AG09309 (cell line): ENCODE data around the gene FBN2.

Source experiments
- DNase-seq: peaks from one replicate; pipeline ENCODE4 v3.0.0-alpha.2; 2010; ENCODE audit warnings: low read depth
- H3K4me3 ChIP-seq: 2 replicates; pipeline ENCODE4 v1.5.1; 2011; ENCODE audit warnings: mild to moderate bottlenecking, low read depth, low read length, moderate library complexity; ENCODE audit not compliant: control insufficient read depth
- CTCF ChIP-seq: IDR thresholded peaks from 2 replicates; pipeline ENCODE4 v1.5.1; 2011; ENCODE audit warnings: mild to moderate bottlenecking, low read depth, low read length, inconsistent platforms; ENCODE audit not compliant: insufficient read depth, control insufficient read depth; ENCODE audit errors: missing control alignments

FBN2 gene

GRCh38 chr5:128422612-128423011 is 115.4 kb downstream of the FBN2 start:
- no peak overlapping the region for H3K4me3 ChIP-seq
- DNase-seq, result no peak
- TF ChIP-seq CTCF, result no peak

GRCh38 chr5:128414469-128414868 is 123.6 kb downstream of the FBN2 start:
- no peak overlapping the region for H3K4me3 ChIP-seq
- TF ChIP-seq CTCF, result no peak
- DNase-seq, result no peak

GRCh38 chr5:128413356-128413755 is 124.7 kb downstream of the FBN2 start:
- no peak for DNase-seq
- H3K4me3 ChIP-seq, result no peak overlapping the region
- TF ChIP-seq CTCF, result no peak

- no peak overlapping the region for H3K4me3 ChIP-seq
- DNase-seq, result no peak
- no peak for TF ChIP-seq CTCF
These were observed 125.7 kb downstream of the FBN2 start for GRCh38 chr5:128412145-128412930.

GRCh38 chr5:128409166-128409800 is 128.8 kb downstream of the FBN2 start:
- TF ChIP-seq CTCF, result no peak
- H3K4me3 ChIP-seq, result no peak overlapping the region
- no peak for DNase-seq

GRCh38 chr5:128408622-128409021 is 129.4 kb downstream of the FBN2 start:
- no peak for DNase-seq
- no peak for TF ChIP-seq CTCF
- H3K4me3 ChIP-seq, result no peak overlapping the region
